Brain microvascular endothelial cell (primary cell): ENCODE measurements around the gene CTNND2.

Experiments used
- DNase-seq: peaks from one replicate; pipeline ENCODE4 v3.0.0-alpha.2; 2020
- H3K27ac ChIP-seq: fragments of 250-450 bp; sonication (Bioruptor Pico); 2 replicates; pipeline ENCODE4 v1.5.1; 2020; ENCODE audit warnings: mild to moderate bottlenecking, moderate library complexity
- H3K27me3 ChIP-seq: fragments of 250-450 bp; sonication (Bioruptor Pico); replicated peaks from 2 replicates; pipeline ENCODE4 v1.5.1; 2020; ENCODE audit warnings: mild to moderate bottlenecking
- H3K36me3 ChIP-seq: fragments of 250-450 bp; sonication (Bioruptor Pico); replicated peaks from 2 replicates; pipeline ENCODE4 v1.5.1; 2020; ENCODE audit warnings: mild to moderate bottlenecking
- H3K4me3 ChIP-seq: 2 replicates; pipeline ENCODE4 v1.5.1; 2011; ENCODE audit warnings: low read depth, mild to moderate bottlenecking, control low read depth, low read length, moderate library complexity
- in situ Hi-C: cut with HindIII; loops from 2 replicates; pipeline ENCODE4 v1.10.0; 2017; ENCODE audit warnings: low sequenced_read_pairs, low pct_ligation_motif_present
- TF ChIP-seq, protein P1 (sequence below): IDR thresholded peaks from 2 replicates; pipeline ENCODE4 v1.5.1; 2011; ENCODE audit warnings: low read depth, mild to moderate bottlenecking, moderate library complexity, low read length, control low read depth, inconsistent platforms; ENCODE audit errors: missing control alignments

Gene CTNND2

GRCh38 chr5:11251247-11251646 lies 653.0 kb downstream of the CTNND2 start:
- H3K36me3 ChIP-seq = no peaks in the 10 kb centered on the region
- no peak overlapping the region for H3K4me3 ChIP-seq
- DNase-seq = no peak
- TF ChIP-seq, protein P1, sequence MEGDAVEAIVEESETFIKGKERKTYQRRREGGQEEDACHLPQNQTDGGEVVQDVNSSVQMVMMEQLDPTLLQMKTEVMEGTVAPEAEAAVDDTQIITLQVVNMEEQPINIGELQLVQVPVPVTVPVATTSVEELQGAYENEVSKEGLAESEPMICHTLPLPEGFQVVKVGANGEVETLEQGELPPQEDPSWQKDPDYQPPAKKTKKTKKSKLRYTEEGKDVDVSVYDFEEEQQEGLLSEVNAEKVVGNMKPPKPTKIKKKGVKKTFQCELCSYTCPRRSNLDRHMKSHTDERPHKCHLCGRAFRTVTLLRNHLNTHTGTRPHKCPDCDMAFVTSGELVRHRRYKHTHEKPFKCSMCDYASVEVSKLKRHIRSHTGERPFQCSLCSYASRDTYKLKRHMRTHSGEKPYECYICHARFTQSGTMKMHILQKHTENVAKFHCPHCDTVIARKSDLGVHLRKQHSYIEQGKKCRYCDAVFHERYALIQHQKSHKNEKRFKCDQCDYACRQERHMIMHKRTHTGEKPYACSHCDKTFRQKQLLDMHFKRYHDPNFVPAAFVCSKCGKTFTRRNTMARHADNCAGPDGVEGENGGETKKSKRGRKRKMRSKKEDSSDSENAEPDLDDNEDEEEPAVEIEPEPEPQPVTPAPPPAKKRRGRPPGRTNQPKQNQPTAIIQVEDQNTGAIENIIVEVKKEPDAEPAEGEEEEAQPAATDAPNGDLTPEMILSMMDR = no peak
- no peak overlapping the region for H3K27ac ChIP-seq
- H3K27me3 ChIP-seq = no peaks in the 10 kb centered on the region
- in situ Hi-C loops = no loop called here

DNA sequence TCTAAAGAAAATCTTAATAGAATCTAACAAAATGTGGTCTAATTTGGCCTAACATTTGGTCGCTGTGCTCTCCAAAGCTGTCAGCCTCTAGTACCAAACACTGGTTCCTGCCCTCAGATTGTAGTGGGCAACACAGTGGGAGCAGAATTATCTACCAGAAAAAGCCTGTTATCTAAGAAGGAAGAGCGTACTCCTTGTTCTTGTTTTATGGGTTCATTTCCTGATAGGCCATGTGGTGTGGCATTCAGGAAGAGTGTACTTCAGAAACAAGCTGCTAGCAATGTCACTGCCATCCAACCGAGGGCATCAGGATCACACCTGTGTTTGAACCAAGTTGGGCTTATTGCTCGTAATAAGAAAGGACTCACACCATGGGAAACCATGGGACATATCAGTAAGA lies 655.3 kb downstream of the CTNND2 start:
- H3K36me3 ChIP-seq = no peaks in the 10 kb centered on the region
- H3K4me3 ChIP-seq = no peak overlapping the region
- no peak for DNase-seq
- H3K27me3 ChIP-seq = no peaks in the 10 kb centered on the region
- TF ChIP-seq, protein P1 = no peak
- in situ Hi-C loops = no loop called here
- H3K27ac ChIP-seq = no peak overlapping the region

- in situ Hi-C loops = no loop called here
- Histone ChIP-seq H3K27ac (no peak overlapping the region), H3K27me3 (no peaks in the 10 kb centered on the region), H3K36me3 (no peaks in the 10 kb centered on the region), H3K4me3 (no peak overlapping the region)
- TF ChIP-seq, protein P1 = no peak
- DNase-seq = no peak
Measured at GRCh38 chr5:11247224-11247623, 657.0 kb downstream of the CTNND2 start.

DNA sequence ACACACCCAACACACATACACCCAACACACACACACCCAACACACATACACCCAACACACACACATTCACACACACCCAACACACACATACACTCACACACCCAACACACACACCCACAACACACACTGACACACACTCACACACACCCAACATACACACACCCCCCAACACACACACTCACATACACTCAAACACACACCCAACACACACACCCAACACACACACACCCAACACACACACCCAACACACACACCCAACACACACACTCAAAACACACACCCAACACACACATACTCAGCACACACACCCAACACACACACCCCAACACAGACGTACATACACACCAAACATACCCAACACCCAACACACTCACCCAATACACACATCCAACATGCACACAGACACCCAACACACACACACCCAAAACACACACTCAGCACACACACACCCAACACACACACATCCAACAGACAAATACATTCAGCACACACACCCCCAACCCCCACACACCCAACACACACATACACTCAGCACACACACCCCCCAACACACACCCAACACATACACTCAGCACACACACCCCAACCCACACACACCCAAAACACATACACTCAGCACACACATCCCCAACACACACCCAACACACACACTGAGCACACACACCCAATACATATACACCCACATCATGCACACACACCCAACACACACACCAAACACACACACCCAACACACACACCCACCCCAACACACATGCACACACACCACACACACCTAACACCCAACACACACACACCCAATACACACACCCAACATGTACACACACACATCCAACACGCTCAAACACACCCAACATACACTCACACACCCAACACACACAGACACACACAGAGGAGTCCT lies 663.7 kb downstream of the CTNND2 start:
- no peak overlapping the region for H3K4me3 ChIP-seq

GRCh38 chr5:11239261-11240015 lies 664.8 kb downstream of the CTNND2 start:
- in situ Hi-C loops = no loop called here
- no peaks in the 10 kb centered on the region for H3K27me3 ChIP-seq
- TF ChIP-seq, protein P1 = no peak
- no peaks in the 10 kb centered on the region for H3K36me3 ChIP-seq
- no peak overlapping the region for H3K4me3 ChIP-seq
- DNase-seq = no peak
- H3K27ac ChIP-seq = no peak overlapping the region

More for the DNA sequence above, 663.7 kb downstream of the CTNND2 start:
- Histone ChIP-seq H3K27ac (no peak overlapping the region), H3K27me3 (no peaks in the 10 kb centered on the region), H3K36me3 (no peaks in the 10 kb centered on the region)
- no peak for DNase-seq
- TF ChIP-seq, protein P1 = no peak
- in situ Hi-C loops = no loop called here
